Measurements from ENCODE around the gene AP1S3.

- TF ChIP-seq YY1 (IDR thresholded peaks at IDR 0.05; ENCODE audit: insufficient read depth, insufficient read length) (no peak), ZNF274 (IDR thresholded peaks at IDR 0.05; ENCODE audit: low read depth, low read length) (no peak)
Observed at GRCh38 chr2:223852281-223852795, 15.0 kb upstream of the AP1S3 start.

All from NT2/D1 (cell line).